ENCODE results near the gene RFX8. TPM values are rescaled to one million over a fixed set of nuclear protein-coding genes. Genes with fewer than 3 reads are reported as not detected.

Gene RFX8
- total and polyA plus RNA-seq, 2 of the 13 experiments (the other 11 are each of a cell fraction or from before 2014, with no cell fraction given): not detected

- ATAC-seq: no peak
- H3K27me3 ChIP-seq (ENCODE audit: control insufficient read depth in 1 of 2, insufficient read depth in 2 of 2, low read length in 2 of 2): peaks cover 1 to 68% of the 10 kb centered on the region in 2 experiments; a peak in 4 of 5 replicates
- H3K9me3 ChIP-seq (ENCODE audit: low read length): no peaks in the 10 kb centered on the region
- H3K4me2 ChIP-seq (ENCODE audit: low read depth, low read length): no peak overlapping the region
- intact Hi-C loops (cut with micrococcal nuclease; ENCODE audit: unreplicated experiment) (no loop called here), in situ Hi-C loops (cut with HindIII; ENCODE audit: extremely low pct_ligation_motif_present, low pct_unique_long_range_greater_than_20kb) (no loop called here)
- no peak overlapping the region for H2AFZ ChIP-seq (ENCODE audit: low read length)
- 70% methylated on average over 8 of the region's 8 CpGs for WGBS (ENCODE audit: low lambda C conversion rate)
- ChIA-PET POLR2A (no interaction called here), CTCF (ENCODE audit: low intra/inter-chr PET ratio, low total read pairs) (no interaction called here)
- FAIRE-seq: no peak
- H3K36me3 ChIP-seq (replicated peaks in 1 of 2; ENCODE audit: control insufficient read depth in 1 of 2, insufficient read depth in 2 of 2, low read length in 2 of 2): no peaks in the 10 kb centered on the region
- H3K27ac ChIP-seq (ENCODE audit: extremely low read length, insufficient read depth, low read length): no peak overlapping the region
- BruUV-seq (replicated peaks): no TSS peak
- H4K20me1 ChIP-seq (ENCODE audit: insufficient read depth, low read length): no peaks in the 10 kb centered on the region
- H3K9ac ChIP-seq (ENCODE audit: insufficient read depth, low read depth, low read length): no peak overlapping the region
- H3K79me2 ChIP-seq (ENCODE audit: insufficient read depth, low read length): no peaks in the 10 kb centered on the region
- H3K4me3 ChIP-seq (replicated peaks in 1 of 3; ENCODE audit: insufficient read depth in 1 of 3, low read depth in 2 of 3, low read length in 3 of 3): no peak overlapping the region
- H3K4me1 ChIP-seq (ENCODE audit: insufficient read depth, low read length): peaks cover 6% of the 10 kb centered on the region; the same call in 1 of the 2 replicates
- DNase-seq (ENCODE audit: low spot score): no peak
- TF ChIP-seq SMAD1 (CRISPR knock-in tag; IDR thresholded peaks at IDR 0.05; ENCODE audit: borderline replicate concordance, low read depth): no peak
- TF ChIP-seq ZNF816 (CRISPR knock-in tag; IDR thresholded peaks at IDR 0.05; ENCODE audit: borderline replicate concordance): no peak
- no peak for TF ChIP-seq ZNF614 (CRISPR knock-in tag; IDR thresholded peaks at IDR 0.05; ENCODE audit: borderline replicate concordance)
- no peak for TF ChIP-seq TERF1 (CRISPR knock-in tag; IDR thresholded peaks at IDR 0.05)
- no peak for TF ChIP-seq CHD4 (IDR thresholded peaks at IDR 0.05; ENCODE audit: borderline replicate concordance, low read length)
- TF ChIP-seq ELK4 (CRISPR knock-in tag; IDR thresholded peaks at IDR 0.05; ENCODE audit: borderline replicate concordance): no peak
- no peak for TF ChIP-seq ESRRA (CRISPR knock-in tag; IDR thresholded peaks at IDR 0.05; ENCODE audit: low read depth)
- no peak for TF ChIP-seq ZNF230 (CRISPR knock-in tag; IDR thresholded peaks at IDR 0.05)
- no peak for TF ChIP-seq ZNF207 (IDR thresholded peaks at IDR 0.05; ENCODE audit: borderline replicate concordance)
- TF ChIP-seq ZNF234 (CRISPR knock-in tag; conservative IDR thresholded peaks at IDR 0.05): no peak
- no peak for TF ChIP-seq ZNF121 (CRISPR knock-in tag; IDR thresholded peaks at IDR 0.05)
- no peak for TF ChIP-seq MIER2 (CRISPR knock-in tag; IDR thresholded peaks at IDR 0.05)
- no peak for TF ChIP-seq ZBTB10 (CRISPR knock-in tag; IDR thresholded peaks at IDR 0.05; ENCODE audit: borderline replicate concordance)
Measured at GRCh38 chr2:101401326-101401665, 73.6 kb downstream of the RFX8 start.
